ENCODE data around the gene ARAP2. TPM values are rescaled to one million over a fixed set of nuclear protein-coding genes. Genes with fewer than 3 reads are reported as not detected.

The ARAP2 gene
- total and polyA plus RNA-seq, 9 of the 15 experiments (the other 6 are each of a cell fraction or from before 2014, with no cell fraction given): 0.03 to 0.35 (median 0.11) TPM; not detected in 4

DNA sequence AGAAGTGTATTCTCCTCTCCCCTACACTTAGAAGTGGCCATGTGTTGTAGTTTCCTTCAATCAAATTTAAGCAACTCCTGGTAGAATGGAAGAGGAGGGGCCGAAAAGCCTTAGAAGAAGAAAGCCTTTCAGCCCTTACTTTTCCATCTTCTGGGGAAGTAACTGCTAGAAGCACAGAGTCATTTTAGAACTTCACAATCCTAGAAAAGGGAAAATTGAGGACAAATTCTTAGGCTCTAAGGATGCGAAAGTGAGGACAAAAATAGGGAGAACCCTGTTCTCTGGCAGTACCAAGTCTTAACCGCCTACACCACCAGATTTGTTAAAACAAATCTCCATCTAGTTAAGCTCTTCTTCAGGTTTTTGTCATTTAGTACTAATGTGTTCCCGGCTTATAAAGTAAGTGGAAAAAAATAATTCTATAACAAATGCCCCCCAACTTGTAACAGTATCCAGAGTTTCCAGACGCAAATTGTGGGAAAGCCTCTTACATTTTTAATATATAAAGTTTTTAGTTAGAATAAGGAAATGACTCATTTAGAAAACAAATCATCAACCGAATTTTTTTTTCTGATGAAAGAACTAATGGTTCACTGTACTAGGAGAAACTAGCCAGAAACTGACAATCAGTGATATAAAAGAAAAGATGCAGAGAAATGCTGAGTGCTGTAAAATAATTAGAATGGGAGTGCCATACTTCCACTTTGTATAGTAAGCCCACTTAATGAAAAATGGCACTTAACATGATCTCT is 76.0 kb downstream of the ARAP2 start:
- Histone ChIP-seq H3K4me3 (no peak overlapping the region), H3K9me1 (ENCODE audit: control insufficient read depth, insufficient read depth, low read length) (no peaks in the 10 kb centered on the region), H3K79me2 (ENCODE audit: control insufficient read depth, insufficient read depth, low read length) (no peaks in the 10 kb centered on the region), H4K20me1 (replicated peaks; ENCODE audit: control insufficient read depth, insufficient read depth, low read length) (no peaks in the 10 kb centered on the region), H2AFZ (ENCODE audit: low read depth, low read length) (no peak overlapping the region), H3K4me1 (replicated peaks in 1 of 2; ENCODE audit: control insufficient read depth in 2 of 2, insufficient read depth in 2 of 2, low read length in 2 of 2) (no peaks in the 10 kb centered on the region), H3K27me3 (ENCODE audit: control insufficient read depth in 2 of 2, insufficient read depth in 2 of 2, low read length in 2 of 2) (no peaks in the 10 kb centered on the region), H3K36me3 (ENCODE audit: control insufficient read depth, insufficient read depth, low read length) (no peaks in the 10 kb centered on the region), H3K27ac (ENCODE audit: extremely low read depth, low read depth, low read length) (no peak overlapping the region), H3K4me2 (ENCODE audit: insufficient read depth, low read length) (no peak overlapping the region), H3K9ac (ENCODE audit: insufficient read depth in 1 of 2, low read depth in 2 of 2, low read length in 2 of 2) (no peak overlapping the region), H3K9me3 (replicated peaks; ENCODE audit: control insufficient read depth, insufficient read depth, low read depth, low read length) (no peaks in the 10 kb centered on the region)
- FAIRE-seq (no peak), ATAC-seq (no peak), DNase-seq (ENCODE audit: extremely low read depth in 1 of 4, low spot score in 3 of 4) (no peak)
- no TSS peak for BruUV-seq (replicated peaks)
- TF ChIP-seq RFX7 (CRISPR knock-in tag; IDR thresholded peaks at IDR 0.05) (no peak), PML (IDR thresholded peaks at IDR 0.05; ENCODE audit: low read length) (no peak), SMAD2 (IDR thresholded peaks at IDR 0.05; ENCODE audit: low read depth, low read length) (no peak), U2AF1 (optimal IDR thresholded peaks at IDR 0.05; ENCODE audit: low read depth, low read length) (no peak), NFE2L1 (tag; IDR thresholded peaks at IDR 0.05; ENCODE audit: borderline replicate concordance, low read depth) (no peak), CCAR2 (IDR thresholded peaks at IDR 0.05; ENCODE audit: low read depth, low read length) (no peak), ZNF696 (CRISPR knock-in tag; conservative IDR thresholded peaks at IDR 0.05) (no peak), SIRT6 (IDR thresholded peaks at IDR 0.05; ENCODE audit: low read depth, low read length) (no peak), ILK (tag; IDR thresholded peaks at IDR 0.05; ENCODE audit: borderline replicate concordance, low read depth) (no peak), ZNF551 (CRISPR knock-in tag; IDR thresholded peaks at IDR 0.05) (no peak), STAT5B (CRISPR knock-in tag; IDR thresholded peaks at IDR 0.05) (no peak), RUNX1 (IDR thresholded peaks at IDR 0.05; ENCODE audit: low read depth) (no peak)
- TF ChIP-seq, protein P1, sequence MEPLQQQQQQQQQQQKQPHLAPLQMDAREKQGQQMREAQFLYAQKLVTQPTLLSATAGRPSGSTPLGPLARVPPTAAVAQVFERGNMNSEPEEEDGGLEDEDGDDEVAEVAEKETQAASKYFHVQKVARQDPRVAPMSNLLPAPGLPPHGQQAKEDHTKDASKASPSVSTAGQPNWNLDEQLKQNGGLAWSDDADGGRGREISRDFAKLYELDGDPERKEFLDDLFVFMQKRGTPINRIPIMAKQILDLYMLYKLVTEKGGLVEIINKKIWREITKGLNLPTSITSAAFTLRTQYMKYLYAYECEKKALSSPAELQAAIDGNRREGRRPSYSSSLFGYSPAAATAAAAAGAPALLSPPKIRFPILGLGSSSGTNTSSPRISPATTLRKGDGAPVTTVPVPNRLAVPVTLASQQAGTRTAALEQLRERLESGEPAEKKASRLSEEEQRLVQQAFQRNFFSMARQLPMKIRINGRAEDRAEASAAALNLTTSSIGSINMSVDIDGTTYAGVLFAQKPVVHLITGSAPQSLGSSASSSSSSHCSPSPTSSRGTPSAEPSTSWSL (CRISPR knock-in tag; IDR thresholded peaks at IDR 0.05; ENCODE audit: borderline replicate concordance): no peak
- TF ChIP-seq, protein P2, sequence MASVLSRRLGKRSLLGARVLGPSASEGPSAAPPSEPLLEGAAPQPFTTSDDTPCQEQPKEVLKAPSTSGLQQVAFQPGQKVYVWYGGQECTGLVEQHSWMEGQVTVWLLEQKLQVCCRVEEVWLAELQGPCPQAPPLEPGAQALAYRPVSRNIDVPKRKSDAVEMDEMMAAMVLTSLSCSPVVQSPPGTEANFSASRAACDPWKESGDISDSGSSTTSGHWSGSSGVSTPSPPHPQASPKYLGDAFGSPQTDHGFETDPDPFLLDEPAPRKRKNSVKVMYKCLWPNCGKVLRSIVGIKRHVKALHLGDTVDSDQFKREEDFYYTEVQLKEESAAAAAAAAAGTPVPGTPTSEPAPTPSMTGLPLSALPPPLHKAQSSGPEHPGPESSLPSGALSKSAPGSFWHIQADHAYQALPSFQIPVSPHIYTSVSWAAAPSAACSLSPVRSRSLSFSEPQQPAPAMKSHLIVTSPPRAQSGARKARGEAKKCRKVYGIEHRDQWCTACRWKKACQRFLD (CRISPR knock-in tag; IDR thresholded peaks at IDR 0.05): no peak
- TF ChIP-seq, protein P3, sequence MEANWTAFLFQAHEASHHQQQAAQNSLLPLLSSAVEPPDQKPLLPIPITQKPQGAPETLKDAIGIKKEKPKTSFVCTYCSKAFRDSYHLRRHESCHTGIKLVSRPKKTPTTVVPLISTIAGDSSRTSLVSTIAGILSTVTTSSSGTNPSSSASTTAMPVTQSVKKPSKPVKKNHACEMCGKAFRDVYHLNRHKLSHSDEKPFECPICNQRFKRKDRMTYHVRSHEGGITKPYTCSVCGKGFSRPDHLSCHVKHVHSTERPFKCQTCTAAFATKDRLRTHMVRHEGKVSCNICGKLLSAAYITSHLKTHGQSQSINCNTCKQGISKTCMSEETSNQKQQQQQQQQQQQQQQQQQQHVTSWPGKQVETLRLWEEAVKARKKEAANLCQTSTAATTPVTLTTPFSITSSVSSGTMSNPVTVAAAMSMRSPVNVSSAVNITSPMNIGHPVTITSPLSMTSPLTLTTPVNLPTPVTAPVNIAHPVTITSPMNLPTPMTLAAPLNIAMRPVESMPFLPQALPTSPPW (CRISPR knock-in tag; IDR thresholded peaks at IDR 0.05): no peak
- TF ChIP-seq, protein P4, sequence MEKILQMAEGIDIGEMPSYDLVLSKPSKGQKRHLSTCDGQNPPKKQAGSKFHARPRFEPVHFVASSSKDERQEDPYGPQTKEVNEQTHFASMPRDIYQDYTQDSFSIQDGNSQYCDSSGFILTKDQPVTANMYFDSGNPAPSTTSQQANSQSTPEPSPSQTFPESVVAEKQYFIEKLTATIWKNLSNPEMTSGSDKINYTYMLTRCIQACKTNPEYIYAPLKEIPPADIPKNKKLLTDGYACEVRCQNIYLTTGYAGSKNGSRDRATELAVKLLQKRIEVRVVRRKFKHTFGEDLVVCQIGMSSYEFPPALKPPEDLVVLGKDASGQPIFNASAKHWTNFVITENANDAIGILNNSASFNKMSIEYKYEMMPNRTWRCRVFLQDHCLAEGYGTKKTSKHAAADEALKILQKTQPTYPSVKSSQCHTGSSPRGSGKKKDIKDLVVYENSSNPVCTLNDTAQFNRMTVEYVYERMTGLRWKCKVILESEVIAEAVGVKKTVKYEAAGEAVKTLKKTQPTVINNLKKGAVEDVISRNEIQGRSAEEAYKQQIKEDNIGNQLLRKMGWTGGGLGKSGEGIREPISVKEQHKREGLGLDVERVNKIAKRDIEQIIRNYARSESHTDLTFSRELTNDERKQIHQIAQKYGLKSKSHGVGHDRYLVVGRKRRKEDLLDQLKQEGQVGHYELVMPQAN (IDR thresholded peaks at IDR 0.05; ENCODE audit: borderline replicate concordance): no peak
- in situ Hi-C loops (cut with MboI) (no loop called here), intact Hi-C loops (cut with micrococcal nuclease) (no loop called here)
- ChIA-PET POLR2A (no interaction called here), CTCF (ENCODE audit: low intra/inter-chr PET ratio) (no interaction called here)
- 0% methylated on average over 6 of the region's 6 CpGs for WGBS (ENCODE audit: insufficient coverage, low coverage, missing lambda C conversion rate)
